ENCODE measurements around the gene HLA-A. TPM values are rescaled to one million over a fixed set of nuclear protein-coding genes. Genes with fewer than 3 reads are reported as not detected.
"Not testable (repeated sequence)": the region's sequence is repeated elsewhere in the genome, so short reads cannot be mapped to it uniquely, and the experiment has no call there.

The HLA-A gene
- total RNA-seq, 1 experiment from 2014 or later = 251 TPM

- BruUV-seq (replicated peaks) = no TSS peak
- POLR2A ChIA-PET = no interaction called here
- no peaks in the 10 kb centered on the region for H3K79me2 ChIP-seq (ENCODE audit: insufficient read depth, low read length)
- ATAC-seq = no peak
- no peaks in the 10 kb centered on the region for H3K9me3 ChIP-seq (ENCODE audit: control insufficient read depth in 1 of 2, insufficient read depth in 1 of 2, low read depth in 1 of 2, low read length in 2 of 2)
- H3K9ac ChIP-seq (ENCODE audit: low read length) = no peak overlapping the region
- CTCF ChIA-PET = no interaction called here
- no peaks in the 10 kb centered on the region for H3K36me3 ChIP-seq (ENCODE audit: control insufficient read depth in 1 of 2, insufficient read depth in 2 of 2, low read length in 2 of 2)
- H3K4me3 ChIP-seq (replicated peaks in 1 of 2; ENCODE audit: low read depth in 1 of 2, low read length in 2 of 2) = no peak overlapping the region
- intact Hi-C loops (cut with micrococcal nuclease) = no loop called here
- H3K9me2 ChIP-seq (ENCODE audit: insufficient read depth) = no peaks in the 10 kb centered on the region
- H4K20me1 ChIP-seq (ENCODE audit: insufficient read depth) = no peaks in the 10 kb centered on the region
- no peak for DNase-seq (ENCODE audit: low read depth, low spot score)
- RAD21 ChIA-PET (ENCODE audit: low non-redundant PET in 1 of 2, low total read pairs in 2 of 2, uncharacterized antibody in 2 of 2, unreplicated experiment in 2 of 2) = no interaction called here
- H3K27me3 ChIP-seq (ENCODE audit: insufficient read depth, low read length) = no peaks in the 10 kb centered on the region
- peaks cover 22 to 40% of the 10 kb centered on the region in 2 experiments for H3K4me1 ChIP-seq (ENCODE audit: control insufficient read depth in 1 of 2, insufficient read depth in 2 of 2, low read length in 2 of 2)
- no peak for TF ChIP-seq EZH2 (IDR thresholded peaks at IDR 0.05)
- no peak for TF ChIP-seq TCF7L2 (IDR thresholded peaks at IDR 0.05; ENCODE audit: borderline replicate concordance, extremely low read depth, insufficient read depth, insufficient read length)
- no peak for TF ChIP-seq CBX3 (IDR thresholded peaks at IDR 0.05; ENCODE audit: low read depth)
- TF ChIP-seq, protein P1, sequence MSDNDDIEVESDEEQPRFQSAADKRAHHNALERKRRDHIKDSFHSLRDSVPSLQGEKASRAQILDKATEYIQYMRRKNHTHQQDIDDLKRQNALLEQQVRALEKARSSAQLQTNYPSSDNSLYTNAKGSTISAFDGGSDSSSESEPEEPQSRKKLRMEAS (IDR thresholded peaks at IDR 0.05) = no peak
- no peak for TF ChIP-seq SP1 (IDR thresholded peaks at IDR 0.05; ENCODE audit: low read depth)
- no peak for TF ChIP-seq ZNF274 (IDR thresholded peaks at IDR 0.05; ENCODE audit: low read depth, low read length)
- no peak for TF ChIP-seq POLR2AphosphoS5 (IDR thresholded peaks at IDR 0.05; ENCODE audit: low read depth, low read length)
- no peak for TF ChIP-seq JUND (IDR thresholded peaks at IDR 0.05)
- no peak for TF ChIP-seq SIN3A (IDR thresholded peaks at IDR 0.05; ENCODE audit: low read depth)
- no peak for TF ChIP-seq CEBPB (IDR thresholded peaks at IDR 0.05; ENCODE audit: low read depth)
- TF ChIP-seq REST (IDR thresholded peaks at IDR 0.05; ENCODE audit: low read depth) = no peak
- no peak for TF ChIP-seq FOSL1 (IDR thresholded peaks at IDR 0.05; ENCODE audit: low read depth)
- no peak for TF ChIP-seq EGR1 (IDR thresholded peaks at IDR 0.05; ENCODE audit: low read depth)
- TF ChIP-seq RAD21 (IDR thresholded peaks at IDR 0.05; ENCODE audit: low read depth) = no peak
- no peak overlapping the region for H3K4me2 ChIP-seq (ENCODE audit: low read length)
- H3K27ac ChIP-seq (ENCODE audit: low read depth, low read length) = no peak overlapping the region
- no peak overlapping the region for H2AFZ ChIP-seq (ENCODE audit: low read depth, low read length, poor library complexity, severe bottlenecking)
Observed at GRCh38 chr6:29961966-29962365, 19.6 kb downstream of the HLA-A start.

DNA sequence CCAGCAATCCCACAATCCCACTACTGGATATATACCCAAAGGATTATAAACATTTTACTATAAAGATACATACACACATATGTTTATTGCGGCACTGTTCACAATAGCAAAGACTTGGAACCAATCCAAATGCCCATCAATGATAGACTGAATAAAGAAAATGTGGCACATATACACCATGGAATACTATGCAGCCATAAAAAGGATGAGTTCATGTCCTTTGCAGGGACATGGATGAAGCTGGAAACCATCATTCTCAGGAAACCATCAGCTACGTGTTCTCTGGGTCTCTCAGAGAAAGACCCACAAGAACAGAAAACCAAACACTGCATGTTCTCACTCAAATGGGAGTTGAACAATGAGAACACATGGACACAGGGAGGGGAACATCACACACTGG, 21.4 kb downstream of the HLA-A start:
- BruUV-seq (replicated peaks); intact Hi-C loops (cut with micrococcal nuclease); H3K27me3 ChIP-seq (ENCODE audit: insufficient read depth, low read length); H3K79me2 ChIP-seq (ENCODE audit: insufficient read depth, low read length); DNase-seq (ENCODE audit: low read depth, low spot score); H2AFZ ChIP-seq (ENCODE audit: low read depth, low read length, poor library complexity, severe bottlenecking); H3K9me3 ChIP-seq (ENCODE audit: control insufficient read depth in 1 of 2, insufficient read depth in 1 of 2, low read depth in 1 of 2, low read length in 2 of 2); ATAC-seq; H3K9ac ChIP-seq (ENCODE audit: low read length); H3K4me3 ChIP-seq (replicated peaks in 1 of 2; ENCODE audit: low read depth in 1 of 2, low read length in 2 of 2); H3K9me2 ChIP-seq (ENCODE audit: insufficient read depth); H4K20me1 ChIP-seq (ENCODE audit: insufficient read depth); H3K27ac ChIP-seq (ENCODE audit: low read depth, low read length); POLR2A ChIA-PET; H3K4me2 ChIP-seq (ENCODE audit: low read length); CTCF ChIA-PET; H3K36me3 ChIP-seq (ENCODE audit: control insufficient read depth in 1 of 2, insufficient read depth in 2 of 2, low read length in 2 of 2); RAD21 ChIA-PET (ENCODE audit: low non-redundant PET in 1 of 2, low total read pairs in 2 of 2, uncharacterized antibody in 2 of 2, unreplicated experiment in 2 of 2): not testable (repeated sequence)
- H3K4me1 ChIP-seq (ENCODE audit: control insufficient read depth in 1 of 2, insufficient read depth in 2 of 2, low read length in 2 of 2) = peaks cover 38 to 56% of the 10 kb centered on the region in 2 experiments

All from HCT116 (cell line).